ENCODE data around the gene GTF2E1.

The GTF2E1 gene

DNA sequence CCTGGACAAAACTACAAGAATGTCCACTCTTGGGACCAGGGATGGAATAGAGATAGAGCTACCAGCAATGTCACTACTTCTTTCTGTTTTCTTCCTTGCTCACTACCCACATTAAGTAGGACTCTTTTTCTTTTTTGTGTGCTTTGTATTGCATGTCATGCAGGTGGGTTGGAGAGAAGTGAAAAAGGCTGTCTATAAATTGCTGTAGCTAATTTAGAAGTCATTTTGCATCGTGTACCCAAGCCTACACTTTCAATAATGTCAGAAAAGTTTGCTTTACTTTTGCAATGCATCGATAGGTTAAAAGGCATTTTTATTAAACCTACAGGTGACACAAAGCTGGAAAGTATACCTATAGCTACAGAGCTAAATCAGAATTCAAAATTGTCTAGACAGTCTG, 58.9 kb downstream of the GTF2E1 start:
- DNase-seq = no peak

- no peak for DNase-seq
Observed at GRCh38 chr3:120802916-120803315, 60.4 kb downstream of the GTF2E1 start.

GRCh38 chr3:120816728-120817127, 74.2 kb downstream of the GTF2E1 start:
- no peak for DNase-seq

DNA sequence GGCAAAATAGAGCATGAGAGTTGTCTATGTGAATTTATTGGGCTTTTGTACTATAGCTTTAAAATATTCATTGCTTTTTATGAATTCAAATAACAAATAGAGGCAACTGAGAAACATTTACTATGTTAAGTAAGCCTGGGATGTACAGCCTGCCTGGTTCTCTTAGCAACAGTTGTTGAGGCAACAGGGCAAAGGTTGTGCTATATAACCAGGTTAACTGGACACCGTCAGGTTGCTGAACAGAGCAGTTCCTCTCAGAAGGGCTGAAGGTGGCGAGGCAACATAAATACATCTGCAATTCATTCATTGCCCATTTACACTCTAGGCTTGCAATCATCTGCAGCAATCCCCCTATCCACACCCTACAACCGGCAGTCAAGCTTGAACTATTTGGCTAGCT, 78.2 kb downstream of the GTF2E1 start:
- no peak for DNase-seq

DNA sequence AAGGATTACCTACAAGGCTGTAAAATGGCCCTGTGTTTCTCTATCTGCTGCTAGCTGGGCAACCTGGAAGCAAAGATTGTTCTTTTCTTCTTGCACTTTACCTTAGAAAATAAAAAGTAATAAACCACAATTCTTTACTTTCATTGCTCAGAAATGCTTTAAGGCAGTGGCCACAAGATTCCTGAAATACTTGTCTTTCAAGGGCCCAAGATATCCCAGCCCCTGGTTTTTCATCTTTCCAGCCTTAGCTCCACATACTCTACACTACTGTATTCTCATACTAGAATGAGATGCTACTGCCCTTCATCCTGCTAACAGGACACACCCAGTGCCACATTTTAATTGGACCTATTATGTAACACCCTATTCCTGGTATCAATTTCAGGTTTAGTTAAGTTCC, 78.9 kb downstream of the GTF2E1 start:
- no peak for DNase-seq

DNA sequence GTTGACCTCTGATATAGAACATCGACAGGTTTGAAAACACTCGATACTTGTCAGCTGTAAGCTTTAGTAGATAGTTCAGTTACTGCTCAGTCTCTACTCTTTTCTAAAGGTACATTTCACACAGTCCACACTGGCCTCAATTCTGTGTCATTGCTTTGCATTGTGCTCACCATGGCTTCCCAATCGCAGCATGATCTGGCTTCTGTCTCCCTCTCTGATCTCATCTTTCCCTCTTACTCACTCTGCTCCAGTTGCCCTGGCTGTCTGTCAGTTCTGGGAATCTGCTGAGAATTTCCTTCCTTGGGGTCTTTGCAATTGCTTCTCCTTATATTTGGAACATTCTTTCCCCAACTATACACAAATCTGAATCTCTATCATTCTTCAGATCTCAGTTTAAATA, 80.6 kb downstream of the GTF2E1 start:
- no peak for DNase-seq

- no peak for DNase-seq
Observed at GRCh38 chr3:120824613-120825012, 82.1 kb downstream of the GTF2E1 start.

GRCh38 chr3:120828796-120829195, 86.3 kb downstream of the GTF2E1 start:
- no peak for DNase-seq

DNA sequence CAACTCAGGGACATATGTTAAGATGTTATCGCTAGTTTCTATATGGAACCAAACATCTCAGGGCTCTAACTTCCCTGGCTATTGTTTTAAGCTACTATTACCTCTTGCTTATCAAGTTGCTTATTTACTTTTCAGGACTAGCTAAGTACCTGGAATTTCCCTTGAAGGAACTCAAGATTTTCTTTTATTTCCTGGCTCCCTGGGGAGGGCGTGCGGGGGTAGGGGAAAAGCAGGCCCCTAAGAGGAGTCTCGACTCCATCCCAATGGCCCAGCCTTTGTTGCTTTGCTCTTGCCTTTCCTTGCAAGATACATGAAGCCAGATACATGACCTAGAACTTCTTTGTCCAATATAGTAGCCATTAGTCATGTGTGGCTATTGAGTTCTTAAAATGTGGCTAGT, 88.5 kb downstream of the GTF2E1 start:
- DNase-seq = no peak
